Measurements from ENCODE around the gene AFAP1.

- no peak for TF ChIP-seq CTCF (optimal IDR thresholded peaks at IDR 0.05 in 1 of 3, IDR thresholded peaks at IDR 0.05 in 1 of 3, conservative IDR thresholded peaks at IDR 0.05 in 1 of 3; ENCODE audit: extremely low read depth in 1 of 3, insufficient read depth in 2 of 3, low read length in 3 of 3)
- TF ChIP-seq EZH2 (IDR thresholded peaks at IDR 0.05; ENCODE audit: low read length) = no peak
These were observed 17.4 kb upstream of the AFAP1 start for GRCh38 chr4:7956934-7957656.
